Neural progenitor cell (in vitro differentiated cells): ENCODE measurements around the gene TFPI. TPM values are rescaled to one million over a fixed set of nuclear protein-coding genes. Genes with fewer than 3 reads are reported as not detected.
A peak's percentile ranks its signal among the peaks of the same experiment; 100 is the strongest.
"Not testable (repeated sequence)": the region's sequence is repeated elsewhere in the genome, so short reads cannot be mapped to it uniquely, and the experiment has no call there.

Source experiments
- DNase-seq: peaks from one replicate; pipeline ENCODE4 v3.0.0-alpha.2; 2016; ENCODE audit warnings: low spot score
- H2AFZ ChIP-seq: fragments of 200-600 bp; sonication (generic); replicated peaks from 2 replicates; pipeline ENCODE4 v1.6.1; 2016; ENCODE audit warnings: antibody characterized with exemption
- H3F3A ChIP-seq: fragments of 200-600 bp; sonication (generic); 2 replicates; pipeline ENCODE4 v1.6.1; 2016; ENCODE audit warnings: antibody characterized with exemption, low read depth
- H3K27ac ChIP-seq: fragments of 200-600 bp; sonication (generic); 2 replicates; pipeline ENCODE4 v1.5.1; 2016; ENCODE audit warnings: mild to moderate bottlenecking
- H3K27me3 ChIP-seq: fragments of 200-600 bp; sonication (generic); 2 replicates; pipeline ENCODE4 v1.6.1; 2016; ENCODE audit warnings: mild to moderate bottlenecking, moderate library complexity
- H3K36me3 ChIP-seq: fragments of 200-600 bp; sonication (generic); 2 replicates; pipeline ENCODE4 v1.5.1; 2016
- H3K4me1 ChIP-seq: fragments of 200-600 bp; sonication (generic); 2 replicates; pipeline ENCODE4 v1.6.1; 2016; ENCODE audit warnings: mixed run types
- H3K4me2 ChIP-seq: fragments of 200-600 bp; sonication (generic); 2 replicates; pipeline ENCODE4 v1.6.1; 2016
- H3K4me3 ChIP-seq: fragments of 200-600 bp; sonication (generic); 2 replicates; pipeline ENCODE4 v1.5.1; 2016
- H3K79me2 ChIP-seq: fragments of 200-600 bp; sonication (generic); 2 replicates; pipeline ENCODE4 v1.6.1; 2016; ENCODE audit warnings: low read depth
- H3K9ac ChIP-seq: fragments of 200-600 bp; sonication (generic); 2 replicates; pipeline ENCODE4 v1.6.1; 2016
- H3K9me3 ChIP-seq: fragments of 200-600 bp; sonication (generic); 2 replicates; pipeline ENCODE4 v1.5.1; 2016; ENCODE audit warnings: low read depth
- H4K20me1 ChIP-seq: fragments of 200-600 bp; sonication (generic); 2 replicates; pipeline ENCODE4 v1.6.1; 2016; ENCODE audit warnings: low read depth
- H3K27ac Mint-ChIP-seq: 3 replicates; pipeline ENCODE4 v1.8.0; 2021; ENCODE audit warnings: mixed read lengths
- H3K27me3 Mint-ChIP-seq: 2 replicates; pipeline ENCODE4 v1.8.0; 2022; ENCODE audit warnings: low read depth, mild to moderate bottlenecking, inconsistent platforms, moderate library complexity, mixed read lengths; ENCODE audit not compliant: insufficient read depth
- H3K36me3 Mint-ChIP-seq: 3 replicates; pipeline ENCODE4 v1.8.0; 2021; ENCODE audit warnings: mixed read lengths
- H3K4me1 Mint-ChIP-seq: 3 replicates; pipeline ENCODE4 v1.8.0; 2021; ENCODE audit warnings: mixed read lengths
- H3K4me3 Mint-ChIP-seq: 3 replicates; pipeline ENCODE4 v1.8.0; 2021; ENCODE audit warnings: mild to moderate bottlenecking, moderate library complexity, mixed read lengths
- H3K9me3 Mint-ChIP-seq: 3 replicates; pipeline ENCODE4 v1.8.0; 2020; ENCODE audit warnings: mixed read lengths
- CTCF ChIP-seq: fragments of 200-600 bp; sonication (generic); IDR thresholded peaks from 2 replicates; pipeline ENCODE4 v1.5.1; 2017; ENCODE audit warnings: antibody characterized with exemption, mild to moderate bottlenecking
- EZH2 ChIP-seq: fragments of 200-600 bp; sonication (generic); IDR thresholded peaks from 2 replicates; pipeline ENCODE4 v1.6.1; 2017; ENCODE audit warnings: antibody characterized with exemption, mild to moderate bottlenecking, moderate library complexity
- EZH2phosphoT487 ChIP-seq: fragments of 200-600 bp; sonication (generic); IDR thresholded peaks from 2 replicates; pipeline ENCODE4 v1.6.1; 2017; ENCODE audit warnings: antibody characterized with exemption
- total RNA-seq: library from RNA; depleted of rRNA; stranded (reverse); fragments of >200 nt; gene quantifications from 2 replicates; pipeline ENCODE4 v1.2.3, GENCODE V29; 2015; ENCODE audit warnings: low replicate concordance

TFPI gene
- total RNA-seq, 1 donor from 2014 or later = 16.6 TPM

DNA sequence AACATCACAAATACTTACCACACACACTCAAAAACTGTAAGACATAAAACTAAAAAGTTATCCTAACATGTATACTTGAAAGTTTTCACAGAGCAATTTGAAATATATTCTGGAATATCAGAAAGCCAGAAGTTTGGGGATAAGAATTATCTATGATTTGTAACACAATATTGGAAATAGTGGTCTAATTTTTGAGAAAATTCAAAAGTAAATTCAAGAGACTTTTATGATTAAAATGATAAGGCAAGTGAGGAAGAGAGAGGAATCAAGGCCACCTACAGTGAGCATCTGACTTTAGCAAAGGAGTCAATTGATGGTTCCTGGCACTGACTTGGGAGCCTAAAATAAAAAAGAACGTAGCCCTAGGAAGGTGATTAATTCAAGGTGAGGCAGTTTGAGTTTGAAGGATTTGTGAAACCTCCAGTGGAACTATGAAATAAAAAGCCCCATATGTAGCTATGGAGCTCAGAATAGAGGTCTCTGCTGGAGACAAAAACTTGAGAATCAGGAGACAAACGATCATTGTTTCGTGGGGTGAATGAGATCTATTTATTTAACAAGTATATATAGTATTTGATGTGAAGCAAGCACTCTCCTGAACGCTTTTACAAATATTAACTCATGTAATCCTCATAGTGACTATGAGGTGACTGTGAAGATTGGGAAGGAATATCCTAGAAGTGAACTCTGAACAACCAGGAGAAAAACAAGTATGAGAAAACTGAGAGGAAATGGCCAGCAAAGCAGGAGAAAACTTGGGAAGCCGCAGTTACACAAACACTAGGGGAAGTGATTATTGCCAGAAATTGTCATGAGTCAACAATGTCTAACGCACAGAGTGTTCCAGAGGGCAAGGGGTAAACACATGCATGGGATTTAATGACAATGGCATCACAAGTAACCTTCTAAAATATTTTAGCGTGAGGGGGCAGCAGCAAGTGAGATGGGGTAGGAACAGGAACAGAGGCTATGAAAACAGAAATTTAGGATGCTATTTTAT lies 12.8 kb downstream of the TFPI start:
- Mint-ChIP-seq H3K36me3 (peaks cover 15% of the 10 kb centered on the region), H3K27ac (peak overlapping the region; percentile 9), H3K4me1 (peaks cover 18% of the 10 kb centered on the region), H3K4me3 (no peak overlapping the region), H3K9me3 (peaks cover 13% of the 10 kb centered on the region), H3K27me3 (no peaks in the 10 kb centered on the region)
- H3K9ac ChIP-seq = no peak overlapping the region
- H3K36me3 ChIP-seq = no peaks in the 10 kb centered on the region
- no peak for TF ChIP-seq EZH2
- TF ChIP-seq CTCF = no peak
- no peak for TF ChIP-seq EZH2phosphoT487
- no peaks in the 10 kb centered on the region for H3K27me3 ChIP-seq
- no peaks in the 10 kb centered on the region for H3F3A ChIP-seq
- H3K4me3 ChIP-seq = no peak overlapping the region
- H3K79me2 ChIP-seq = no peaks in the 10 kb centered on the region
- H3K4me1 ChIP-seq = peaks cover 9% of the 10 kb centered on the region
- H2AFZ ChIP-seq = peak overlapping the region; percentile 80
- H4K20me1 ChIP-seq = no peaks in the 10 kb centered on the region
- H3K4me2 ChIP-seq = no peak overlapping the region
- no peak overlapping the region for H3K27ac ChIP-seq
- no peak for DNase-seq
- H3K9me3 ChIP-seq = no peaks in the 10 kb centered on the region

DNA sequence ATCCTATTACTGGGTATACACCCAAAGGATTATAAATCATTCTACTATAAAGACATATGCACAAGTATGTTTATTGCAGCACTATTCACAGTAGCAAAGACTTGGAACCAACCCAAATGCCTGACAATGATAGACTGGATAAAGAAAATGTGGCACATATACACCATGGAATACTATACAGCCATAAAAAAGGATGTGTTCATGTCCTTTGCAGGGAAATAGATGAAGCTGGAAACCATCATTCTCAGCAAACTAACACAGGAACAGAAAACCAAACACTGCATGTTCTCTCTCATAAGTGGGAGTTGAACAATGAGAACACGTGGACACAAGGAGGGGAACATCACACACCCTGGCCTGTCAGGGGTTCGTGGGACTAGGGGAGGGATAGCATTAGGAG lies 16.0 kb downstream of the TFPI start:
- Mint-ChIP-seq H3K9me3 (peaks cover 38% of the 10 kb centered on the region), H3K4me1 (peaks cover 15% of the 10 kb centered on the region)
- H3K27ac Mint-ChIP-seq = not testable (repeated sequence)

DNA sequence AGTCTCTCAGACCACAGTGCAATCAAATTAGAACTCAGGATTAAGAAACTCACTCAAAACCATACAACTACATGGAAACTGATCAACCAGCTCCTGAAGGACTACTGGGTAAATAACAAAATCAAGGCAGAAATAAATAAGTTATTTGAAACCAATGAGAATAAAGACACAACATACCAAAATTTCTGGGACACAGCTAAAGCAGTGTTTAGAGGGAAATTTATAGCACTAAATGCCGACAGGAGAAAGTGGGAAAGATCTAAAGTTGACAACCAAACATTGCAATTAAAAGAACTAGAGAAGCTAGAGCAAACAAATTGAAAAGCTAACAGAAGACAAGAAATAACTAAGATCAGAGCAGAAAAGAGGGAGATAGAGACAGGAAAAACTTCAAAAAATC lies 18.9 kb downstream of the TFPI start:
- not testable (repeated sequence) for H3K36me3 ChIP-seq, H3K4me3 Mint-ChIP-seq, H3K4me3 ChIP-seq, H3F3A ChIP-seq, H3K4me2 ChIP-seq, H3K27me3 Mint-ChIP-seq, H3K4me1 ChIP-seq, DNase-seq, H3K27ac Mint-ChIP-seq, H3K9me3 ChIP-seq, H3K27me3 ChIP-seq, H3K4me1 Mint-ChIP-seq, H3K27ac ChIP-seq, H4K20me1 ChIP-seq, H2AFZ ChIP-seq, H3K79me2 ChIP-seq, H3K9ac ChIP-seq
- Mint-ChIP-seq H3K9me3 (peaks cover 40% of the 10 kb centered on the region), H3K36me3 (peaks cover 23% of the 10 kb centered on the region)

More for the DNA sequence above, 16.0 kb downstream of the TFPI start:
- not testable (repeated sequence) for H3K79me2 ChIP-seq, H3K27ac ChIP-seq, DNase-seq, H3K4me1 ChIP-seq, H3F3A ChIP-seq, H4K20me1 ChIP-seq, H2AFZ ChIP-seq, H3K4me3 ChIP-seq, H3K4me2 ChIP-seq, H3K9me3 ChIP-seq, H3K27me3 Mint-ChIP-seq, H3K4me3 Mint-ChIP-seq, H3K9ac ChIP-seq, H3K36me3 ChIP-seq, H3K27me3 ChIP-seq
- H3K36me3 Mint-ChIP-seq = peaks cover 20% of the 10 kb centered on the region

- peaks cover 10% of the 10 kb centered on the region for H3K36me3 Mint-ChIP-seq
- no peak overlapping the region for H3K4me3 Mint-ChIP-seq
- Histone ChIP-seq H3K79me2 (no peaks in the 10 kb centered on the region), H3K4me2 (no peak overlapping the region), H3K4me1 (peaks cover 31% of the 10 kb centered on the region), H3K27me3 (no peaks in the 10 kb centered on the region), H3F3A (peaks cover 10% of the 10 kb centered on the region), H3K9ac (no peak overlapping the region), H2AFZ (no peak overlapping the region), H3K9me3 (peaks cover 4% of the 10 kb centered on the region), H3K4me3 (no peak overlapping the region), H3K36me3 (no peaks in the 10 kb centered on the region), H4K20me1 (no peaks in the 10 kb centered on the region), H3K27ac (no peak overlapping the region)
- H3K9me3 Mint-ChIP-seq = peaks cover 37% of the 10 kb centered on the region
- no peak overlapping the region for H3K27ac Mint-ChIP-seq
- DNase-seq = no peak
- TF ChIP-seq EZH2phosphoT487 = no peak
- TF ChIP-seq EZH2 = no peak
- TF ChIP-seq CTCF = no peak
- H3K27me3 Mint-ChIP-seq = peaks cover 2% of the 10 kb centered on the region
- H3K4me1 Mint-ChIP-seq = peaks cover 4% of the 10 kb centered on the region
These were observed 21.7 kb downstream of the TFPI start for GRCh38 chr2:187532333-187533120.
